Amniotic epithelial cell (primary cell): ENCODE data around the gene CGREF1.

ENCODE experiments used
- DNase-seq: peaks from one replicate; pipeline ENCODE4 v3.0.0-alpha.2; 2010; ENCODE audit warnings: low read depth

CGREF1 gene

GRCh38 chr2:27074738-27075565, 44.0 kb downstream of the CGREF1 start:
- DNase-seq, result no peak

GRCh38 chr2:27073782-27074181, 45.1 kb downstream of the CGREF1 start:
- DNase-seq, result no peak

GRCh38 chr2:27072920-27073319, 46.0 kb downstream of the CGREF1 start:
- DNase-seq, result peak; percentile 21

- DNase-seq, result peak; percentile 65
These were observed 46.7 kb downstream of the CGREF1 start for GRCh38 chr2:27071990-27072830.

GRCh38 chr2:27071277-27071989, 47.5 kb downstream of the CGREF1 start, which contains the start of gene OST4:
Gene OST4, minus strand, starts transcription at chr2:27071654.
- peak; percentile 91 for DNase-seq

- no peak for DNase-seq
These were observed 48.2 kb downstream of the CGREF1 start for GRCh38 chr2:27070653-27071276.

GRCh38 chr2:27069961-27070618, 48.8 kb downstream of the CGREF1 start:
- no peak for DNase-seq

- DNase-seq, result no peak
These were observed 49.5 kb downstream of the CGREF1 start for GRCh38 chr2:27069436-27069835.

GRCh38 chr2:27067385-27067784, 51.5 kb downstream of the CGREF1 start:
- DNase-seq, result no peak

GRCh38 chr2:27065128-27065527, 53.8 kb downstream of the CGREF1 start:
- DNase-seq, result no peak

GRCh38 chr2:27060323-27060722, 58.6 kb downstream of the CGREF1 start:
- no peak for DNase-seq

- DNase-seq, result no peak
These were observed 59.6 kb downstream of the CGREF1 start for GRCh38 chr2:27059141-27059820.

GRCh38 chr2:27058210-27058609, 60.7 kb downstream of the CGREF1 start:
- no peak for DNase-seq

GRCh38 chr2:27057184-27057583, 61.7 kb downstream of the CGREF1 start:
- no peak for DNase-seq

- no peak for DNase-seq
These were observed 64.2 kb downstream of the CGREF1 start for GRCh38 chr2:27054721-27055120.

- no peak for DNase-seq
These were observed 65.2 kb downstream of the CGREF1 start for GRCh38 chr2:27053776-27054175.

GRCh38 chr2:27053321-27053720, 65.6 kb downstream of the CGREF1 start:
- no peak for DNase-seq

GRCh38 chr2:27051902-27052645, 66.9 kb downstream of the CGREF1 start:
- DNase-seq, result no peak

GRCh38 chr2:27050996-27051901, 67.7 kb downstream of the CGREF1 start, which contains the start of gene AGBL5:
Gene AGBL5, plus strand, starts transcription at chr2:27051668. Its CDS starts 1,291 bp downstream, at chr2:27052959.
- peak; percentile 88 for DNase-seq
